ENCODE data around the gene ERV3-1. TPM values are rescaled to one million over a fixed set of nuclear protein-coding genes. Genes with fewer than 3 reads are reported as not detected.

Gene ERV3-1
- total and polyA plus RNA-seq, 9 of the 15 experiments (the other 6 are each of a cell fraction or from before 2014, with no cell fraction given): 10.2 to 30.0 (median 22.0) TPM

DNA sequence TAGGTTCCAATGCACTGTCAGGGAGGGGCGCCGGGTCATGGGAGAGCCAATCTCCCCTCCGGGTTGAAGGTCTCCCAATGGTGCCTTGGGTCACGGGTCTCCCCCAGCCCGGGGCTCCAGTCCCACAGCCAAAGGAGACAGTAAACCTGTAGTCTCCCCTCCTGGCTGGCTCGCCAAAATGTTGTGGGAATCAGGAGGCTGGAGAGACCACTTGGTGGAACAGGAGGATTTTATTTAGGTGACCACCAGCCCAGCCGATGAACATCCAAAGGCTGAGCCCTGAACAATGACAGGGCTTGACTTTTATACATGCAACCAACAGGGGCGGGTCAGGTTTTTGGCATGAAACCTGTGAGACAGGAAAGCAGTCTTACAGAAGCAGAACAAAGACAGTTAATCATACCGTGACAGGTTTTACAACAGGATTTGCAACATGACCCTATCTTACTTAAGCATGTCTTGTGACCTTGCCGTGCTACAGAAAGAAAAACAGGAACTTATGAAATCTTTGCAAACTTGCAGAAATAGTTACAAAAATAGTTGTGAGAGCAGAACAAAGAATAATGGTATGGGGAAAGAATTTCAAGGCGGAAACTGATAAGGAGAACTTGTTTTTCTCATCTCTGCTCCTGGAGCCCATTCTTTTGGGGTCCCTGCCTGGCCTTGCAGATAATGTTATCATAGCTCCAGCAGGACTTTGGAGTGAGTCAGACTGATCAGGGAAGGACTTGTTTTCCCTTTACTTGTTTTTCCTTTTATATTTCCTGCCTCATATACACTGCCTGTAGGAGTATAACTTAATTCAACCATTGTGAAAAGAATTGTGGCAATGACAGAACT, 7.1 kb downstream of the ERV3-1 start (continued):
- TF ChIP-seq POLR2AphosphoS5 (IDR thresholded peaks at IDR 0.05; ENCODE audit: control insufficient read depth, insufficient read depth, low read depth, low read length) (peak; percentile 98), RCOR1 (IDR thresholded peaks at IDR 0.05; ENCODE audit: borderline replicate concordance in 1 of 2, low read depth in 2 of 2, low read length in 2 of 2) (peak; percentile 57 to 87; a peak in 3 of 4 replicates), ELK1 (CRISPR knock-in tag; IDR thresholded peaks at IDR 0.05) (no peak), POLR3A (IDR thresholded peaks at IDR 0.05; ENCODE audit: borderline replicate concordance, extremely low read depth, insufficient read depth, insufficient read length) (no peak), SMARCB1 (IDR thresholded peaks at IDR 0.05; ENCODE audit: insufficient read length, low read depth) (peak; percentile 79), CEBPG (CRISPR knock-in tag; IDR thresholded peaks at IDR 0.05) (peak; percentile 97), CEBPG (tag; conservative IDR thresholded peaks at IDR 0.05 in 1 of 2, IDR thresholded peaks at IDR 0.05 in 1 of 2) (peak; percentile 90 to 99), HDAC8 (tag; IDR thresholded peaks at IDR 0.05) (0 out of 2 replicates have a peak, but pooled peaks have one; percentile 32), POLR2G (IDR thresholded peaks at IDR 0.05; ENCODE audit: low read depth, low read length) (peak; percentile 31; the same call in 1 of the 2 replicates), RAD51 (IDR thresholded peaks at IDR 0.05; ENCODE audit: borderline replicate concordance, low read depth) (peak; percentile 60; the same call in 1 of the 2 replicates), STAG1 (CRISPR knock-in tag; IDR thresholded peaks at IDR 0.05; ENCODE audit: borderline replicate concordance) (no peak), KDM4B (IDR thresholded peaks at IDR 0.05; ENCODE audit: borderline replicate concordance in 2 of 2, low read depth in 1 of 2) (no peak), LARP7 (IDR thresholded peaks at IDR 0.05) (no peak; the same call in 1 of the 2 replicates), ZSCAN32 (CRISPR knock-in tag; IDR thresholded peaks at IDR 0.05) (peak; percentile 65), ZNF140 (CRISPR knock-in tag; IDR thresholded peaks at IDR 0.05) (no peak), TEAD4 (IDR thresholded peaks at IDR 0.05; ENCODE audit: low read length) (peak; percentile 99), TEAD4 (CRISPR knock-in tag; IDR thresholded peaks at IDR 0.05; ENCODE audit: borderline replicate concordance) (no peak), JUNB (CRISPR knock-in tag; conservative IDR thresholded peaks at IDR 0.05) (peak; percentile 83), L3MBTL2 (IDR thresholded peaks at IDR 0.05) (peak; percentile 76; the same call in 1 of the 2 replicates), NR2F6 (CRISPR knock-in tag; IDR thresholded peaks at IDR 0.05) (no peak; the same call in 1 of the 2 replicates), ZC3H11A (IDR thresholded peaks at IDR 0.05; ENCODE audit: low read depth, low read length) (no peak), MLLT1 (IDR thresholded peaks at IDR 0.05) (peak in 1 of 2 experiments; percentile 61; a peak in 3 of 4 replicates)

All from K562 (cell line).